Tibial artery (tissue), 4 donors: ENCODE measurements around the gene PDLIM5.

Experiments used
- DNase-seq, 2 donors: peaks; one replicate each; pipeline ENCODE4 v3.0.0-alpha.2; 2019
- H3K27ac ChIP-seq, 2 donors: fragments of 200-600 bp; sonication (generic) in 1 of 2; 1 replicate in 1 of 2; 2 replicates in 1 of 2; pipeline ENCODE4 v1.5.1; 2018 to 2019; ENCODE audit warnings: mild to moderate bottlenecking in 1 of 2
- H3K27me3 ChIP-seq, 2 donors: fragments of 200-600 bp; sonication (generic) in 1 of 2; one replicate each; pipeline versions ENCODE4 v1.5.1 to v1.6.0; 2016 to 2019
- H3K36me3 ChIP-seq, 3 donors: fragments of 200-600 bp; sonication (generic) in 2 of 3; one replicate each; pipeline ENCODE4 v1.5.1; 2016 to 2019; ENCODE audit warnings: mild to moderate bottlenecking in 2 of 3
- H3K4me1 ChIP-seq, 4 donors: fragments of 200-600 bp; sonication (generic) in 2 of 4; 1 replicate in 3 of 4; 2 replicates in 1 of 4; pipeline ENCODE4 v1.5.1; 2016 to 2019
- H3K4me3 ChIP-seq, 2 donors: fragments of 200-600 bp; sonication (generic) in 1 of 2; 1 replicate in 1 of 2; 2 replicates in 1 of 2; pipeline ENCODE4 v1.5.1; 2018 to 2019; ENCODE audit warnings: mild to moderate bottlenecking in 2 of 2
- H3K9me3 ChIP-seq, 3 donors: fragments of 200-600 bp; sonication (generic) in 1 of 3; one replicate each; pipeline ENCODE4 v1.5.1; 2016 to 2019
- intact Hi-C: fragments of 100-400 bp; cut with DNase I; formaldehyde crosslinking; loops from one replicate; pipeline ENCODE4 v1.15.0; 2023; ENCODE audit warnings: low total_unique reads
- TF ChIP-seq, protein P1 (sequence below), 2 experiments: fragments of 200-600 bp in 1 of 2; fragments of 450-650 bp in 1 of 2; IDR thresholded peaks; one replicate each; pipeline ENCODE4 v1.5.1; 2017 to 2019; ENCODE audit warnings: antibody characterized with exemption in 2 of 2, mild to moderate bottlenecking in 1 of 2, moderate library complexity in 1 of 2

The PDLIM5 gene

DNA sequence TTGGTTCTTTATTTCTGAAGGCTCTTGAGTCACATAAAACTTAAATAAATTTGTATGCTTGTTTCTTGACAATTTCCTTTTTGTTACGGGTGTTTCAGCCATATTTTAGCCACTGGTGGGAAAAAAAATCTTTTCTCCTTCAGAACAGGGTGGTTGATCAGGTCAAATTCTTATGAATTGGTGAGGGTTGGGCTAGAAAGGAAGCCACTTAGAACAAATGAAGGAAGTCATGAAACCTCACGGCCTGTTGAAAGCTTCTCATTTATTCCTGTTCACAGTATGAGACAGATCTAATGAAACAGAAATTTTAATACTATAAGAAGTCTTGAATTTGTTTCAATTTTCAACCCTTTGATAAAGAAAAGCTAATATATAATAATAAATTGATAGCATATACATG is 12.1 kb upstream of the PDLIM5 start:
- intact Hi-C loops, result no loop called here

DNA sequence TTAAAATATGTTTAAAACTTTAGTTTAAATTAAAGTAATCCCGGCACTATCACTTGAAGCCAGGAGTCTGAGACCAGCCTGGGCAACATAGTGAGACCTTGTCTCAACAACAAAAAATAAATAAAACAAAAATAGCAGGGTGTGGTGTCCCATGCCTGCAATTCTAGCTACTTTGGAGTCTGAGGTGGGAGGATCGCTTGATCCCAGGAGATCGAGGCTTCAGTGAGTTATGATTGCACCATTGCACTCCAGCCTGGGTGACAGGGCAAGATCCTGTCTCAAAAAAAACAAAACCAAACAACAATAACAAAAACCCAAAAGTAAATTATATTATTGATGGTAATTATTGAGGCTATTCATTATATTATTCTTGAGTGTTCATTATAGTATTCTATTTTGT is 9.9 kb upstream of the PDLIM5 start:
- H3K4me1 ChIP-seq, result peaks cover 0 to 57% (median 2%) of the 10 kb centered on the region in 4 donors
- H3K4me3 ChIP-seq, result no peak overlapping the region
- no peaks in the 10 kb centered on the region for H3K27me3 ChIP-seq
- H3K9me3 ChIP-seq, result no peaks in the 10 kb centered on the region
- H3K27ac ChIP-seq, result peak overlapping the region; percentile 34 to 64
- no peak for DNase-seq
- TF ChIP-seq, protein P1, sequence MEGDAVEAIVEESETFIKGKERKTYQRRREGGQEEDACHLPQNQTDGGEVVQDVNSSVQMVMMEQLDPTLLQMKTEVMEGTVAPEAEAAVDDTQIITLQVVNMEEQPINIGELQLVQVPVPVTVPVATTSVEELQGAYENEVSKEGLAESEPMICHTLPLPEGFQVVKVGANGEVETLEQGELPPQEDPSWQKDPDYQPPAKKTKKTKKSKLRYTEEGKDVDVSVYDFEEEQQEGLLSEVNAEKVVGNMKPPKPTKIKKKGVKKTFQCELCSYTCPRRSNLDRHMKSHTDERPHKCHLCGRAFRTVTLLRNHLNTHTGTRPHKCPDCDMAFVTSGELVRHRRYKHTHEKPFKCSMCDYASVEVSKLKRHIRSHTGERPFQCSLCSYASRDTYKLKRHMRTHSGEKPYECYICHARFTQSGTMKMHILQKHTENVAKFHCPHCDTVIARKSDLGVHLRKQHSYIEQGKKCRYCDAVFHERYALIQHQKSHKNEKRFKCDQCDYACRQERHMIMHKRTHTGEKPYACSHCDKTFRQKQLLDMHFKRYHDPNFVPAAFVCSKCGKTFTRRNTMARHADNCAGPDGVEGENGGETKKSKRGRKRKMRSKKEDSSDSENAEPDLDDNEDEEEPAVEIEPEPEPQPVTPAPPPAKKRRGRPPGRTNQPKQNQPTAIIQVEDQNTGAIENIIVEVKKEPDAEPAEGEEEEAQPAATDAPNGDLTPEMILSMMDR (IDR thresholded peaks at IDR 0.05), result no peak
- intact Hi-C loops, result no loop called here
- H3K36me3 ChIP-seq, result no peaks in the 10 kb centered on the region

More for the DNA sequence above, 12.1 kb upstream of the PDLIM5 start:
- no peak overlapping the region for H3K4me3 ChIP-seq
- peaks cover 0 to 35% (median 2%) of the 10 kb centered on the region in 4 donors for H3K4me1 ChIP-seq
- peak overlapping the region in 1 of 2 donors; percentile 13 for H3K27ac ChIP-seq
- H3K9me3 ChIP-seq, result no peaks in the 10 kb centered on the region
- TF ChIP-seq, protein P1 (IDR thresholded peaks at IDR 0.05), result no peak
- no peaks in the 10 kb centered on the region for H3K36me3 ChIP-seq
- H3K27me3 ChIP-seq, result no peaks in the 10 kb centered on the region
- no peak for DNase-seq

DNA sequence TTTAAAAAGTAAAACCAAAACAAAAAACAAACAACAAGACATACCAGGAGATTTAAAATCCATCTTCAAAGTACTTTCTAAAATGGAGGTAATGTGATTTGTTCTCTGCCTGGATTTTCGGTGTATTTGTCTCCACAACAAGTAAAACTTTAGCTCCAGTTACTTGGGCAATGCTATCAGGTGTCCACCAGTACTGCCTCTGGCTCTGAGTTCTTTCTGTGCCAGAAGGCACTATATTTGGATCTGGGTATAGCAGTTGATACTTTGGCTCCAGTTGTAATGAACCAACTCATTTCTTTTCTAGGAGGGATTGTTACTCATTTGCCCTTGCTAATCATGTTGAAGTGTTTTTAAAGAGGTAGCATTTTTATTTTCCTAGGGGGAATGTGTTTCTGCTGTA is 9.5 kb upstream of the PDLIM5 start:
- H3K27ac ChIP-seq, result peak overlapping the region; percentile 34 to 64
- H3K4me3 ChIP-seq, result no peak overlapping the region
- intact Hi-C loops, result no loop called here
- H3K9me3 ChIP-seq, result no peaks in the 10 kb centered on the region
- no peaks in the 10 kb centered on the region for H3K27me3 ChIP-seq
- TF ChIP-seq, protein P1 (IDR thresholded peaks at IDR 0.05), result peak in 1 of 2 experiments; percentile 31
- H3K36me3 ChIP-seq, result no peaks in the 10 kb centered on the region
- peaks cover 0 to 61% (median 4%) of the 10 kb centered on the region in 4 donors for H3K4me1 ChIP-seq
- no peak for DNase-seq

DNA sequence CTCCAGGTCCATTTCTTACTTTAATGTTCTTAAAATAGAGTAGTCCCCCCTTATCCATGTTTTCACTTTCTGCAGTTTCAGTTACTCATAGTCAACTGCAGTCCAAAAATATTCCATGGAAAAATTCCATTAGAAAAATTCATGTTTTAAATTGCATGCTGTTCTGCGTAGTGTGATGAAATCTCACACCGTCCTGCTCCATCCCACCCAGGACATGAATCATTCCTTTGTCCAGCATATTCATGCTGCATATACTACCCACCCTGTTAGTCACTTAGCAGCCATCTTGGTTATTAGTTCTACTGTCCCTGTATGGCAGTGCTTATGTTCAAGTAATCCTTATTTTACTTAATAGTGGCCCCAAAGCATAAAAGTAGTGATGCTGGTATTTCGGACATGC is 5.4 kb upstream of the PDLIM5 start:
- DNase-seq, result no peak
- TF ChIP-seq, protein P1 (IDR thresholded peaks at IDR 0.05), result no peak
- Histone ChIP-seq H3K27me3 (no peaks in the 10 kb centered on the region), H3K9me3 (no peaks in the 10 kb centered on the region), H3K27ac (peak overlapping the region; percentile 57 to 75), H3K36me3 (no peaks in the 10 kb centered on the region), H3K4me1 (peaks cover 0 to 77% (median 14%) of the 10 kb centered on the region in 4 donors), H3K4me3 (no peak overlapping the region)
- intact Hi-C loops, result no loop called here

DNA sequence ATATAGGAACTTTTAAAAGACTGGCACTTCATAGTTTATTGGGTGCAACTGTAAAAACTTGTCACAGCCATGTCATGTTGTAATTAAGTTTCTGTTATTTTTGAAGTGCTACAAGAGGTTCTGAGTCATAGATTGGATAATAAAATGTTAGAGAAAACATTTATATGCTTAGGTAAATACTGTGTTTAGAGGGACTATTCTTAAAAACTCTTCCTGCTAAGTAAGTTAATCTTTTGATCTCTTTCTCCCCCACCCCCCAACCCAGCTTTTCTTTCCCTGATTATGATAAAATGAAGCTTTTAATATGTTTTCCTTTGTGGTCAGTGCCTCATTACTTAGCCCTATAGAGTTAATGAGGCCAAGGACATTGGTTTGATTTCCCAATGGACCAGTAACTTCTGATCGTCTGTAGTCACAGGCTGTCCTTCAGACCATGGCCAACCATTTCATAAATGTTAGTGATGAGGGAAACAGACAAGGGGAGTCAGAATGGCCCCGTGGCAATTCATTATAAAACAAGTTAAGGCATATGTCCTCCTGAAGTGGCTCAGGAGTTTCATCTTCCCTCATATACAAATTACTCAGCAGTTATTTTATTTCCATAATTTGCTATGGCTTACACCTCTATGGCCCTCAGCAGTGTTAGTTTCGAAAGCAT is 3.9 kb upstream of the PDLIM5 start:
- Histone ChIP-seq H3K4me3 (no peak overlapping the region), H3K27me3 (no peaks in the 10 kb centered on the region), H3K9me3 (no peaks in the 10 kb centered on the region), H3K36me3 (no peaks in the 10 kb centered on the region), H3K4me1 (peaks cover 0 to 62% (median 12%) of the 10 kb centered on the region in 4 donors), H3K27ac (peak overlapping the region; percentile 39 to 75)
- TF ChIP-seq, protein P1 (IDR thresholded peaks at IDR 0.05), result no peak
- intact Hi-C loops, result no loop called here
- no peak for DNase-seq
